Neural cell (in vitro differentiated cells): ENCODE results near the gene KCNE3. TPM values are rescaled to one million over a fixed set of nuclear protein-coding genes. Genes with fewer than 3 reads are reported as not detected.

Source experiments
- H2AFZ ChIP-seq: fragments of 200-600, 300-800 bp; sonication (generic), shearing (Covaris generic); 2 replicates; pipeline ENCODE4 v1.6.0; 2014; ENCODE audit warnings: low read depth, mild to moderate bottlenecking, antibody characterized with exemption, low read length, moderate library complexity
- H3F3A ChIP-seq: fragments of 200-600 bp; shearing (Covaris generic); 2 replicates; pipeline ENCODE4 v1.6.1; 2016; ENCODE audit warnings: mild to moderate bottlenecking, moderate library complexity, mixed read lengths, antibody characterized with exemption, low read length; ENCODE audit not compliant: insufficient read depth, poor library complexity, severe bottlenecking
- H3K27ac ChIP-seq: fragments of 200-600, 300-800 bp; sonication (generic), shearing (Covaris generic); 2 replicates; pipeline ENCODE4 v1.5.1; 2014; ENCODE audit warnings: mild to moderate bottlenecking, low read length, moderate library complexity
- H3K27me3 ChIP-seq: fragments of 300-800, 200-600 bp; sonication (generic), shearing (Covaris generic); 2 replicates; pipeline ENCODE4 v1.6.0; 2014; ENCODE audit warnings: mild to moderate bottlenecking, low read depth, low read length, moderate library complexity; ENCODE audit not compliant: insufficient read depth
- H3K36me3 ChIP-seq: fragments of 300-800, 200-600 bp; sonication (generic), shearing (Covaris generic); 2 replicates; pipeline ENCODE4 v1.5.1; 2014; ENCODE audit warnings: mild to moderate bottlenecking, antibody characterized with exemption, low read length, moderate library complexity; ENCODE audit not compliant: insufficient read depth
- H3K4me2 ChIP-seq: fragments of 300-800, 200-600 bp; sonication (generic), shearing (Covaris generic); 2 replicates; pipeline ENCODE4 v1.6.0; 2014; ENCODE audit warnings: mild to moderate bottlenecking, low read length
- H3K4me3 ChIP-seq: fragments of 300-800, 200-600 bp; sonication (generic), shearing (Covaris generic); 2 replicates; pipeline ENCODE4 v1.5.1; 2014; ENCODE audit warnings: mild to moderate bottlenecking, low read length, moderate library complexity
- H3K79me2 ChIP-seq: fragments of 200-600 bp; shearing (Covaris generic); replicated peaks from 2 replicates; pipeline ENCODE4 v1.6.0; 2014; ENCODE audit warnings: mild to moderate bottlenecking, low read length, moderate library complexity; ENCODE audit not compliant: insufficient read depth
- H3K9ac ChIP-seq: fragments of 300-800, 200-600 bp; sonication (generic), shearing (Covaris generic); 2 replicates; pipeline ENCODE4 v1.6.1; 2016; ENCODE audit warnings: mild to moderate bottlenecking, low read length, mixed read lengths
- H3K9me2 ChIP-seq: fragments of 200-600 bp; shearing (Covaris generic); 2 replicates; pipeline ENCODE4 v1.6.1; 2016; ENCODE audit warnings: mild to moderate bottlenecking, low read length, mixed read lengths; ENCODE audit not compliant: insufficient read depth
- H3K9me3 ChIP-seq: fragments of 200-600, 300-800 bp; sonication (generic), shearing (Covaris generic); 2 replicates; pipeline ENCODE4 v1.6.1; 2016; ENCODE audit warnings: mild to moderate bottlenecking, mixed run types, low read length, moderate library complexity, mixed read lengths
- H4K20me1 ChIP-seq: fragments of 200-600 bp; shearing (Covaris generic); 2 replicates; pipeline ENCODE4 v1.6.1; 2016; ENCODE audit warnings: mild to moderate bottlenecking, mixed run types; ENCODE audit not compliant: insufficient read depth
- EP300 ChIP-seq: fragments of 450-650 bp; conservative IDR thresholded peaks from 2 replicates; pipeline ENCODE4 v1.6.1; 2014; ENCODE audit warnings: antibody characterized with exemption, mild to moderate bottlenecking, moderate library complexity; ENCODE audit not compliant: poor library complexity, severe bottlenecking
- EZH2 ChIP-seq: fragments of 200-600, 300-800 bp; shearing (Covaris generic), sonication (generic); IDR thresholded peaks from 2 replicates; pipeline ENCODE4 v1.6.1; 2014; ENCODE audit warnings: antibody characterized with exemption, low read length, borderline replicate concordance, mild to moderate bottlenecking; ENCODE audit not compliant: insufficient read depth, poor library complexity, severe bottlenecking
- MXI1 ChIP-seq: fragments of 450-650 bp; conservative IDR thresholded peaks from 2 replicates; pipeline ENCODE4 v1.6.1; 2014; ENCODE audit warnings: antibody characterized with exemption, mild to moderate bottlenecking; ENCODE audit not compliant: poor library complexity, severe bottlenecking
- POLR2AphosphoS5 ChIP-seq: IDR thresholded peaks from 2 replicates; pipeline ENCODE4 v1.6.1; 2012
- RAD21 ChIP-seq: fragments of 450-650 bp; conservative IDR thresholded peaks from 2 replicates; pipeline ENCODE4 v1.6.1; 2014; ENCODE audit warnings: antibody characterized with exemption, mild to moderate bottlenecking, moderate library complexity
- SMC3 ChIP-seq: fragments of 450-650 bp; conservative IDR thresholded peaks from 2 replicates; pipeline ENCODE4 v1.6.1; 2014; ENCODE audit warnings: antibody characterized with exemption, mild to moderate bottlenecking, moderate library complexity; ENCODE audit not compliant: poor library complexity
- TAF1 ChIP-seq: IDR thresholded peaks from 2 replicates; pipeline ENCODE4 v1.6.1; 2012; ENCODE audit warnings: low read depth
- polyA plus RNA-seq: library from polyadenylated mRNA; depleted of rRNA; stranded (reverse); fragments of >200 nt; gene quantifications from 2 replicates; pipeline ENCODE4 v1.2.3, GENCODE V29; 2014
- TF ChIP-seq, protein P1 (sequence below): IDR thresholded peaks from 2 replicates; pipeline ENCODE4 v1.6.1; 2012; ENCODE audit warnings: borderline replicate concordance
- TF ChIP-seq, protein P2 (sequence below): fragments of 450-650 bp; IDR thresholded peaks from 2 replicates; pipeline ENCODE4 v1.5.1; 2014; ENCODE audit warnings: antibody characterized with exemption, mild to moderate bottlenecking, moderate library complexity; ENCODE audit not compliant: poor library complexity, severe bottlenecking

KCNE3 gene
- polyA plus RNA-seq, 1 donor from 2014 or later = not detected

- Histone ChIP-seq H3K79me2 (no peaks in the 10 kb centered on the region), H4K20me1 (no peaks in the 10 kb centered on the region), H3K4me3 (no peak overlapping the region), H3K4me2 (no peak overlapping the region), H3K27ac (no peak overlapping the region), H3K9me2 (no peaks in the 10 kb centered on the region), H3K9ac (no peak overlapping the region), H3K36me3 (no peaks in the 10 kb centered on the region), H3K9me3 (no peaks in the 10 kb centered on the region), H2AFZ (no peak overlapping the region), H3F3A (no peaks in the 10 kb centered on the region), H3K27me3 (no peaks in the 10 kb centered on the region)
- TF ChIP-seq RAD21 (no peak), MXI1 (no peak), EZH2 (no peak), POLR2AphosphoS5 (no peak), SMC3 (no peak), TAF1 (no peak), EP300 (no peak)
- TF ChIP-seq, protein P1, sequence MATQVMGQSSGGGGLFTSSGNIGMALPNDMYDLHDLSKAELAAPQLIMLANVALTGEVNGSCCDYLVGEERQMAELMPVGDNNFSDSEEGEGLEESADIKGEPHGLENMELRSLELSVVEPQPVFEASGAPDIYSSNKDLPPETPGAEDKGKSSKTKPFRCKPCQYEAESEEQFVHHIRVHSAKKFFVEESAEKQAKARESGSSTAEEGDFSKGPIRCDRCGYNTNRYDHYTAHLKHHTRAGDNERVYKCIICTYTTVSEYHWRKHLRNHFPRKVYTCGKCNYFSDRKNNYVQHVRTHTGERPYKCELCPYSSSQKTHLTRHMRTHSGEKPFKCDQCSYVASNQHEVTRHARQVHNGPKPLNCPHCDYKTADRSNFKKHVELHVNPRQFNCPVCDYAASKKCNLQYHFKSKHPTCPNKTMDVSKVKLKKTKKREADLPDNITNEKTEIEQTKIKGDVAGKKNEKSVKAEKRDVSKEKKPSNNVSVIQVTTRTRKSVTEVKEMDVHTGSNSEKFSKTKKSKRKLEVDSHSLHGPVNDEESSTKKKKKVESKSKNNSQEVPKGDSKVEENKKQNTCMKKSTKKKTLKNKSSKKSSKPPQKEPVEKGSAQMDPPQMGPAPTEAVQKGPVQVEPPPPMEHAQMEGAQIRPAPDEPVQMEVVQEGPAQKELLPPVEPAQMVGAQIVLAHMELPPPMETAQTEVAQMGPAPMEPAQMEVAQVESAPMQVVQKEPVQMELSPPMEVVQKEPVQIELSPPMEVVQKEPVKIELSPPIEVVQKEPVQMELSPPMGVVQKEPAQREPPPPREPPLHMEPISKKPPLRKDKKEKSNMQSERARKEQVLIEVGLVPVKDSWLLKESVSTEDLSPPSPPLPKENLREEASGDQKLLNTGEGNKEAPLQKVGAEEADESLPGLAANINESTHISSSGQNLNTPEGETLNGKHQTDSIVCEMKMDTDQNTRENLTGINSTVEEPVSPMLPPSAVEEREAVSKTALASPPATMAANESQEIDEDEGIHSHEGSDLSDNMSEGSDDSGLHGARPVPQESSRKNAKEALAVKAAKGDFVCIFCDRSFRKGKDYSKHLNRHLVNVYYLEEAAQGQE = no peak
- TF ChIP-seq, protein P2, sequence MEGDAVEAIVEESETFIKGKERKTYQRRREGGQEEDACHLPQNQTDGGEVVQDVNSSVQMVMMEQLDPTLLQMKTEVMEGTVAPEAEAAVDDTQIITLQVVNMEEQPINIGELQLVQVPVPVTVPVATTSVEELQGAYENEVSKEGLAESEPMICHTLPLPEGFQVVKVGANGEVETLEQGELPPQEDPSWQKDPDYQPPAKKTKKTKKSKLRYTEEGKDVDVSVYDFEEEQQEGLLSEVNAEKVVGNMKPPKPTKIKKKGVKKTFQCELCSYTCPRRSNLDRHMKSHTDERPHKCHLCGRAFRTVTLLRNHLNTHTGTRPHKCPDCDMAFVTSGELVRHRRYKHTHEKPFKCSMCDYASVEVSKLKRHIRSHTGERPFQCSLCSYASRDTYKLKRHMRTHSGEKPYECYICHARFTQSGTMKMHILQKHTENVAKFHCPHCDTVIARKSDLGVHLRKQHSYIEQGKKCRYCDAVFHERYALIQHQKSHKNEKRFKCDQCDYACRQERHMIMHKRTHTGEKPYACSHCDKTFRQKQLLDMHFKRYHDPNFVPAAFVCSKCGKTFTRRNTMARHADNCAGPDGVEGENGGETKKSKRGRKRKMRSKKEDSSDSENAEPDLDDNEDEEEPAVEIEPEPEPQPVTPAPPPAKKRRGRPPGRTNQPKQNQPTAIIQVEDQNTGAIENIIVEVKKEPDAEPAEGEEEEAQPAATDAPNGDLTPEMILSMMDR = no peak
Measured at GRCh38 chr11:74446532-74446938, 20.8 kb downstream of the KCNE3 start.

DNA sequence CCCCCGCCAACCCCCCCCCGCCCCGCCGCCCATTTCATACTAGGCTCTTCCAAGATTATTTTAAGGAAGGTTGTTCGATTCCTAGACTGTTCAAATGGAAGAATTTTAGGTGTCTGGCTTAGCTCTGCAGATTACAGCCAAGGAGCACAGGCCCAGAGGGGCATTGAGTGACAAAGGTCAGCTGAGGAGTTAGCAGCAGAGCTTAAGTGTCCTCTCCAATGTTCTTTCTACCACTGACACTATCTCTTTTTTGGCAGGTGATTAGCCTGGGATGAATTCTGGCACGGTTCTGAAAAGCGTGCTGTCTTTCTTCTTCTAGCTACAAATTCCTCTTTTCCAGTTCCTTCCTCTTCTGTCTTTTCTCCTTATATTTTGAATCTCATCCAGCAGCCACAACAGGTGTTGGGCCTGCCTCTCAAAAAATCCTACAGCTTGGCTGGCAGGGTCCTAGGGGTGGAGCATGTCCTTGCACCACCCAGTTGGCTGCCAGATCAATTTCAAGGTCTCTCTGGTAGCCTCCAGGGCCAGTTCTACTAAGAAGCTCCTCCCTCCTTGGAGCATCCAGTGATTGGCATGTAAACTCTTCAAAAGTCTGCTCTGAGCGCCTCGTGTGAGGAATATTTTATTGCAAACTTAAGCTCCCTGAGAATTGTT, 23.0 kb downstream of the KCNE3 start:
- Histone ChIP-seq H3K4me2 (no peak overlapping the region), H2AFZ (no peak overlapping the region), H3K27ac (no peak overlapping the region), H3K9me2 (no peaks in the 10 kb centered on the region), H3K79me2 (no peaks in the 10 kb centered on the region), H3F3A (no peaks in the 10 kb centered on the region), H3K4me3 (no peak overlapping the region), H4K20me1 (no peaks in the 10 kb centered on the region), H3K9ac (no peak overlapping the region), H3K27me3 (no peaks in the 10 kb centered on the region), H3K36me3 (no peaks in the 10 kb centered on the region), H3K9me3 (no peaks in the 10 kb centered on the region)
- TF ChIP-seq TAF1 = no peak
- no peak for TF ChIP-seq EZH2
- no peak for TF ChIP-seq RAD21
- TF ChIP-seq EP300 = no peak
- TF ChIP-seq, protein P1 = no peak
- TF ChIP-seq, protein P2 = no peak
- TF ChIP-seq POLR2AphosphoS5 = no peak
